ENCODE measurements around the gene DLL1. TPM values are rescaled to one million over a fixed set of nuclear protein-coding genes. Genes with fewer than 3 reads are reported as not detected.

DLL1 gene
- total and polyA plus RNA-seq, 9 of the 15 experiments (the other 6 are each of a cell fraction or from before 2014, with no cell fraction given) = not detected

GRCh38 chr6:170272341-170273065 lies 18.4 kb downstream of the DLL1 start:
- Histone ChIP-seq H3K9me3 (replicated peaks; ENCODE audit: control insufficient read depth, insufficient read depth, low read depth, low read length) (no peaks in the 10 kb centered on the region), H3K9ac (ENCODE audit: insufficient read depth in 1 of 2, low read depth in 2 of 2, low read length in 2 of 2) (no peak overlapping the region), H3K9me1 (ENCODE audit: control insufficient read depth, insufficient read depth, low read length) (no peaks in the 10 kb centered on the region), H2AFZ (ENCODE audit: low read depth, low read length) (no peak overlapping the region), H3K79me2 (ENCODE audit: control insufficient read depth, insufficient read depth, low read length) (no peaks in the 10 kb centered on the region), H3K27ac (ENCODE audit: extremely low read depth, low read depth, low read length) (no peak overlapping the region), H3K4me1 (replicated peaks in 1 of 2; ENCODE audit: control insufficient read depth in 2 of 2, insufficient read depth in 2 of 2, low read length in 2 of 2) (peaks cover 0 to 16% of the 10 kb centered on the region in 2 experiments; a peak in 2 of 5 replicates), H3K27me3 (ENCODE audit: control insufficient read depth in 2 of 2, insufficient read depth in 2 of 2, low read length in 2 of 2) (peaks cover 87 to 93% of the 10 kb centered on the region in 2 experiments), H4K20me1 (replicated peaks; ENCODE audit: control insufficient read depth, insufficient read depth, low read length) (peaks cover 7% of the 10 kb centered on the region; the same call in 1 of the 2 replicates), H3K4me3 (no peak overlapping the region), H3K36me3 (ENCODE audit: control insufficient read depth, insufficient read depth, low read length) (no peaks in the 10 kb centered on the region), H3K4me2 (ENCODE audit: insufficient read depth, low read length) (no peak overlapping the region)
- in situ Hi-C loops (cut with MboI) (no loop called here), intact Hi-C loops (cut with micrococcal nuclease) (no loop called here)
- ChIA-PET CTCF (ENCODE audit: low intra/inter-chr PET ratio) (no interaction called here), POLR2A (interaction anchor here (0.6 to 1.1 kb wide), 2 partner anchors 11 to 262 kb away, joined by 3 to 4 read pairs; no protein-coding TSS in a partner anchor)
- DNase-seq (ENCODE audit: extremely low read depth in 1 of 4, low spot score in 3 of 4) (no peak), FAIRE-seq (no peak), ATAC-seq (no peak)
- no TSS peak for BruUV-seq (replicated peaks)
- 1% methylated on average over 29 of the region's 30 CpGs for WGBS (ENCODE audit: insufficient coverage, low coverage, missing lambda C conversion rate)
- no peak for TF ChIP-seq ZNF140 (CRISPR knock-in tag; IDR thresholded peaks at IDR 0.05)
- no peak for TF ChIP-seq YBX1 (IDR thresholded peaks at IDR 0.05)
- TF ChIP-seq TCF7L2 (IDR thresholded peaks at IDR 0.05; ENCODE audit: low read depth, low read length) = no peak
- TF ChIP-seq GTF2E2 (tag; IDR thresholded peaks at IDR 0.05) = no peak
- no peak for TF ChIP-seq DEAF1 (CRISPR knock-in tag; IDR thresholded peaks at IDR 0.05)
- TF ChIP-seq SMARCA5 (IDR thresholded peaks at IDR 0.05) = no peak
- no peak for TF ChIP-seq CHD2 (IDR thresholded peaks at IDR 0.05; ENCODE audit: low read depth, low read length)
- no peak for TF ChIP-seq ZNF740 (CRISPR knock-in tag; IDR thresholded peaks at IDR 0.05)
- no peak for TF ChIP-seq ZNF740 (tag; IDR thresholded peaks at IDR 0.05)
- TF ChIP-seq ZNF77 (CRISPR knock-in tag; IDR thresholded peaks at IDR 0.05) = no peak
- no peak for TF ChIP-seq RCOR1 (IDR thresholded peaks at IDR 0.05; ENCODE audit: borderline replicate concordance in 1 of 2, low read depth in 2 of 2, low read length in 2 of 2)
- TF ChIP-seq ZNF398 (CRISPR knock-in tag; IDR thresholded peaks at IDR 0.05) = no peak
